Esophagus (tissue), 2 donors: ENCODE data around the gene C1QTNF9B. TPM values are rescaled to one million over a fixed set of nuclear protein-coding genes. Genes with fewer than 3 reads are reported as not detected.
A peak's percentile ranks its signal among the peaks of the same experiment; 100 is the strongest.
"Not testable (repeated sequence)": the region's sequence is repeated elsewhere in the genome, so short reads cannot be mapped to it uniquely, and the experiment has no call there.

Experiments used
- H3K27ac ChIP-seq, 2 donors: one replicate each; pipeline ENCODE4 v1.5.1; 2013; ENCODE audit warnings: low read depth in 2 of 2, mild to moderate bottlenecking in 2 of 2, inconsistent platforms in 1 of 2, low read length in 1 of 2, moderate library complexity in 1 of 2
- H3K27me3 ChIP-seq, 2 donors: one replicate each; pipeline ENCODE4 v1.6.1; 2013; ENCODE audit warnings: low read length in 2 of 2, control low read depth in 1 of 2, mild to moderate bottlenecking in 1 of 2; ENCODE audit not compliant: insufficient read depth in 2 of 2, control insufficient read depth in 1 of 2
- H3K36me3 ChIP-seq, 2 donors: one replicate each; pipeline ENCODE4 v1.6.1; 2013; ENCODE audit warnings: low read length in 1 of 2; ENCODE audit not compliant: control insufficient read depth in 2 of 2, insufficient read depth in 2 of 2
- H3K4me1 ChIP-seq, 2 donors: one replicate each; pipeline ENCODE4 v1.6.1; 2013; ENCODE audit warnings: low read length in 1 of 2; ENCODE audit not compliant: control insufficient read depth in 2 of 2, insufficient read depth in 2 of 2
- H3K4me3 ChIP-seq, 2 donors: one replicate each; pipeline ENCODE4 v1.5.1; 2013; ENCODE audit warnings: low read length in 2 of 2, mild to moderate bottlenecking in 2 of 2, low read depth in 1 of 2, moderate library complexity in 1 of 2
- H3K9me3 ChIP-seq, 2 donors: one replicate each; pipeline ENCODE4 v1.6.1; 2013; ENCODE audit warnings: mild to moderate bottlenecking in 2 of 2, low read depth in 1 of 2, low read length in 1 of 2, moderate library complexity in 1 of 2; ENCODE audit not compliant: control insufficient read depth in 2 of 2, insufficient read depth in 1 of 2
- WGBS, 2 donors: extraction: QIAGEN DNeasy Blood & Tissue Kit; methylation state at CpG; one replicate each; pipeline ENCODE4 v1.1.7; 2013; 5-methylcytosine and 5-hydroxymethylcytosine counted together
- polyA plus RNA-seq, 2 donors: library from polyadenylated mRNA; stranded (reverse); fragments of 200-250 nt; gene quantifications; one replicate each; pipeline ENCODE4 v1.2.3, GENCODE V29; 2013
- donor health status: healthy with polysubstance abuse.
- donor health status: Bipolar disorder and iron deficiency.

C1QTNF9B gene
- polyA plus RNA-seq, 2 donors = 0.04 to 0.16 TPM

DNA sequence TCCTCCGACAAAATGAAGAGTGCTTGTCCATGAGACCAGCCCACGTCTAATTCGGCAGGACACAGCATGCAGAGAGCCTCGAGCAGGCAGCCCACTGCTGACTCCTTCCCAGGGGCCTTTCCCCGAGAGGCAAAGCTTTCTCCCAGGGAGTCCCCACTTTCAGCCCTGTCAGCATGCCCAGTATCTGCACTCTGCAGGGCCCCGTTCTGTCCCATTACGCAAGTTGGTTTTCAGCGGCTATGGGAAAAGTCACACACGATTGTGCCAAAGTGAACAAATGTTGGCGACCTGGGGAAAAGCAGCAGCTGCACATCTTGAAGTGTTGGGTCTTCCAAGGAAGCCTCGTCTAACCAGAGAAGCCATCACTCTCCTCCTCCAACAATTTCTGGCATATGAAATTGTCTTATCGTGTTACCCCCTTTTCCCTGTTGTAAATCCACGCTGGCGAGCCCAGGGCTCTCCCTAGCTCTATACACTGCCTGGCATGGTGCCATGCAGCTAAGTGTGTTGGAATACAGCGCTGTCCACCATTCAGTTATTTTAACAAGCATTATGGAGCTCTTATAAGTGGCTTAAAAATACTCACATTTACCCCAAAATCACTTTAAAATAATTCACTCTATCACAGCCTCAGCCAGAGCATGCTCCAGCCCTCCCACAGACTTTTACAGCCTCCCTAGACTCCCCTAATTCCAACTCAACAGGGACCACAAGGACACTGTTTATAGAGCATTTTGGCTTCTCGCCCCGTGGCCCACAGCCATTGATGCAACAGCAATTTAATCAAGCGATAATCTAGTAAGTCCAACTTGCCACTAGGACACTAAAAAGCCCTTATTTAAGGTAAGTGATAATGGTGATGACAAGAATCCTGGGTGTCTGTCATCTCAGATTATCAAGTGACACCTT is 16.6 kb downstream of the C1QTNF9B start:
- H3K9me3 ChIP-seq, H3K4me1 ChIP-seq, H3K27ac ChIP-seq, H3K4me3 ChIP-seq, H3K36me3 ChIP-seq, H3K27me3 ChIP-seq: not testable (repeated sequence)
- 84 to 90% methylated on average over 14 to 16 of the region's 18 CpGs for WGBS, 2 donors

DNA sequence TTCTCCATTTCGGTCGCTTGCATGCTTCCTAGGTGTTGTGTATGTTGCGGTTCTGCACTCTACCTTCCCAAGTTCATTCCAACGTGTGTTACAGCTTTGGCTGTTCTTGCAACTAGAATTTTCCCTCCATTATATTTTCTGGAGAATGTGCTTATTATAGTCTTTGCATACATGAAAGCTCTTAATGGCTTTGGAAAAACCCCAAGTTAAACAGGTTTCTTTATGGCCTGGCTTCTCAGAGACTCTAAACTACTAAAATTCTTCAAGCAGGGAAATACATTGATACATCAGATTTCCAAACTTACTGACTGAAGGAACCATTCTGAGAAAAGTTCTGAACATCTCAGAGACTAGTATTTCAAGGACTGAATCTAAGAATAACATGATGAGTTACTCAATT is 20.0 kb downstream of the C1QTNF9B start:
- H3K9me3 ChIP-seq = no peaks in the 10 kb centered on the region
- H3K4me3 ChIP-seq = no peak overlapping the region
- no peaks in the 10 kb centered on the region for H3K4me1 ChIP-seq
- H3K27me3 ChIP-seq = no peaks in the 10 kb centered on the region
- H3K27ac ChIP-seq = no peak overlapping the region
- peaks cover 0 to 6% of the 10 kb centered on the region in 2 donors for H3K36me3 ChIP-seq
- 88 to 94% methylated on average over 4 of the region's 4 CpGs for WGBS, 2 donors

DNA sequence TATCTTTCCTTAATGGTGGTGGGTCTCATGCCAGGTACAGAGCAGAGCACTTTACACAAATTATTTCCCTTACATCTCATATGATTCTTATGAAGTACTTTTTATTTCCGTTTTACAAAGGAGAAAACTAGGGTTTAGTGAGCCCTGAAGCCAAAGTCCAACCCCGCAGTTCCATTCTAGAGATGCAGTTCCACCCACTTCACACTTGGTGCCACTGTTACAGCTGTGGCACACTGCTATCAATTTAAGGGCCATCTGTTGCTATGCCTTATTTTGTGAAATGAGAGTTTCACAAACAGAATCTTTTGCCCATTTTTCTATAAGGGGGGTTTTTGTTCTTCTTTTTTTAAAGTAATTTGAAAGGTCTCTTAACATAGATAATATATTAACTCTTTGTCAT is 21.0 kb downstream of the C1QTNF9B start:
- H3K4me3 ChIP-seq = no peak overlapping the region
- no peaks in the 10 kb centered on the region for H3K27me3 ChIP-seq
- H3K36me3 ChIP-seq = peaks cover 0 to 6% of the 10 kb centered on the region in 2 donors
- no peaks in the 10 kb centered on the region for H3K4me1 ChIP-seq
- no peaks in the 10 kb centered on the region for H3K9me3 ChIP-seq
- 51 to 64% methylated on average over 2 of the region's 2 CpGs for WGBS, 2 donors
- no peak overlapping the region for H3K27ac ChIP-seq

DNA sequence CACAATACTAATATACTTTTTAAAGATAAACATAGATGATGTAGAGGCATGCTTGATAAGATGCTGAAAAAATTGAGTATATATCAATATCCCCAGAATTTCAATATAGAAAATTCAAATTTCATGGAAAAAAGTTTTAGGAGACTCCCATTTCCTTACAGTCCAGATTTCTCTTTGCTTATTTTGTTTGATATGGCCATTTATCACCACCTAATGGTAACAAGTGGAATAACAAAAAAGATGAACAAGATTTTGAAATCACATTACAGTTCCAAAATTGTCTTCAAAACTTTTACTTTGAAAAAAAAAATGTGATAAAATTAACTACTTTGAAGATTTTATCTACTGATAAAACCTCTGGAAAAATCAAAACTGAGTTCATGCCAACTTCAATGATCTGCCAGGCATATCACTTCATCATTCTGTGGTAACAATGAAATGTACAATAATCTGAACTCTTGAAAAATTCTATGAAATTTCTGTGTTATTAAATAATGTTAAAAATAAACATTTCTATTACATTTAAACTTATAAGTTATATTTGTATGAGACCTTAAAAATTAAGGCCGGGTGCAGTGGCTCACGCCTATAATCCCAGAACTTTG is 25.6 kb downstream of the C1QTNF9B start:
- Histone ChIP-seq H3K9me3 (no peaks in the 10 kb centered on the region), H3K4me3 (no peak overlapping the region), H3K4me1 (peaks cover 0 to 7% of the 10 kb centered on the region in 2 donors), H3K27ac (no peak overlapping the region), H3K36me3 (no peaks in the 10 kb centered on the region), H3K27me3 (no peaks in the 10 kb centered on the region)
- WGBS, 2 donors = 87 to 89% methylated on average over 2 of the region's 2 CpGs

DNA sequence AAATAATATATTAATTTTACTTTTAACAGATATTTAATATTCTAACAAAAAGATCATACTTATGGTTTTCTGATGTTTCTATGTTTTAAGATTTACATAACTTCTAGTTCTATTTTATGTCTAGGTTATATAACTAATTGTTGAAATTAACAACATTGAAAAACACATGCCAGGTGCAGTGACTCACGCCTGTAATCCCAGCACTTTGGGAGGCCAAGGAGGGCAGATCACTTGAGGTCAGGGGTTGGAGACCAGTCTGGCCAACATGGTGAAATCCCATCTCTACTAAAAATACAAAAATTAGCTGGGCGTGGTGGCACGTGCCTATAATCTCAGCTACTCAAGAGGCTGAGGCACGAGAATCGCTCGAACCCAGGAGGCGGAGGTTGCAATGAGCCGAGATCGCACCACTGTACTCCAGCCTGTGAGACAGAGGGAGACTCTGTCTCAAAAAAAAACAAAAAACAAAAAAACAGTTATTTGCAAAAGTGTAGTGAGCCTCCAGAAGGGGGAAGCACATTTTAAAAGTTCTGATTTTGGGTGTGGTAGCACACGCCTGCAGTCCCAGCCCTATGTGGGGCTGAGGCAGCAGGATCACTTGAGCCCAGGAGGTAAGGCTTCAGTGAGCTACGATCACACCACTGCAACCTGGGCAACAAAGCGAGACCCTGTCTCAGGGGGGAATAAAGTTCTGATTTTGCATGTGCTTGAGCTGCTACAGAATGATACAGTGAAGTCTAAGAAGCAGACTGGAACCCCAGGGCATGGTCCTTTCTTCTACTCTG is 26.8 kb downstream of the C1QTNF9B start:
- Histone ChIP-seq H3K36me3 (peaks cover 0 to 3% of the 10 kb centered on the region in 2 donors), H3K27ac (no peak overlapping the region), H3K9me3 (no peaks in the 10 kb centered on the region), H3K4me1 (peaks cover 2 to 8% of the 10 kb centered on the region in 2 donors), H3K27me3 (no peaks in the 10 kb centered on the region), H3K4me3 (no peak overlapping the region)
- 72 to 79% methylated on average over 12 of the region's 12 CpGs for WGBS, 2 donors

DNA sequence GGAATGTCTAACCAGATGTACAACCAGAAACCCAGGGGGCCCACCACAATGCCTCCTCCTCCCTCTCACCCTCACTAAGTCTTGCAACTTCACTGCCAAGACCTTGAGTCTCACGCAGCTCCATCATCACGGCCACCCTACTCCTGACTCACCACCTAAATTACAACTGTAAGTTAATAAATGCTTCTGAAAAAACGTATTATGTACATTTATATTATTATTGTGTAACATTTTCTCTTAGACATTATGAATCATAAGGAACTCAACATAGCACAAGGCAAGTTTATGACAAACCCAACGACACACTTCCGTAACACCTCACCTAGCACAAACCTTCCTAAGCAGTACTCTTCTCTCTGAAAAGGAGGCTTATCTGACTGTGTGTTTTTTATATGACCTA is 28.8 kb downstream of the C1QTNF9B start:
- no peaks in the 10 kb centered on the region for H3K27me3 ChIP-seq
- no peaks in the 10 kb centered on the region for H3K9me3 ChIP-seq
- H3K4me3 ChIP-seq = no peak overlapping the region
- peaks cover 2 to 8% of the 10 kb centered on the region in 2 donors for H3K4me1 ChIP-seq
- 59 to 72% methylated on average over 5 of the region's 5 CpGs for WGBS, 2 donors
- H3K36me3 ChIP-seq = peaks cover 0 to 3% of the 10 kb centered on the region in 2 donors
- peak overlapping the region in 1 of 2 donors; percentile 73 for H3K27ac ChIP-seq

DNA sequence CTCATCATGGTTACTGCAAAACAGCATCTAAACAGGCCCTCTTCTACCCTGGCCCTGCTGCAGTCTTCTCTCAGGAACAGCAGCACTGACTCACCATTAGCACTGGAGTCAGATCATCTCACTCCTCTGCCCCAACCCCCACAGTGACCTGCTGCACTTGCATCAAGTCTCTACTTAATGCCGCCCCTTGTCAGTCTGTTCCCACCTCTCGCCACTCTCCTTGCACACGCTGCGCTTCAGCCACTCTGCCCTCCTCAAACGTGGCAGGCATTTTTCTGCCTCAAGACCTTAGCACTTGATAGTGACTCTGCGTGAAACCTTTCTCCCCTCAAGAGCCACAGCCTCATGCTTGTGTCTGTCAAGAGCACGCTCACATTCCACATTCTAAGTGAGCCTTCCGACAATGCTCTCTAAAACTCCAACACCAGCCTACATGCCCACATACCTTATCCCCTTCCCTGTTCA is 30.2 kb downstream of the C1QTNF9B start:
- Histone ChIP-seq H3K27me3 (no peaks in the 10 kb centered on the region), H3K36me3 (peaks cover 0 to 3% of the 10 kb centered on the region in 2 donors), H3K4me3 (no peak overlapping the region), H3K27ac (no peak overlapping the region), H3K4me1 (peaks cover 2 to 8% of the 10 kb centered on the region in 2 donors), H3K9me3 (no peaks in the 10 kb centered on the region)
- WGBS, 2 donors = 88 to 89% methylated on average over 8 of the region's 8 CpGs

DNA sequence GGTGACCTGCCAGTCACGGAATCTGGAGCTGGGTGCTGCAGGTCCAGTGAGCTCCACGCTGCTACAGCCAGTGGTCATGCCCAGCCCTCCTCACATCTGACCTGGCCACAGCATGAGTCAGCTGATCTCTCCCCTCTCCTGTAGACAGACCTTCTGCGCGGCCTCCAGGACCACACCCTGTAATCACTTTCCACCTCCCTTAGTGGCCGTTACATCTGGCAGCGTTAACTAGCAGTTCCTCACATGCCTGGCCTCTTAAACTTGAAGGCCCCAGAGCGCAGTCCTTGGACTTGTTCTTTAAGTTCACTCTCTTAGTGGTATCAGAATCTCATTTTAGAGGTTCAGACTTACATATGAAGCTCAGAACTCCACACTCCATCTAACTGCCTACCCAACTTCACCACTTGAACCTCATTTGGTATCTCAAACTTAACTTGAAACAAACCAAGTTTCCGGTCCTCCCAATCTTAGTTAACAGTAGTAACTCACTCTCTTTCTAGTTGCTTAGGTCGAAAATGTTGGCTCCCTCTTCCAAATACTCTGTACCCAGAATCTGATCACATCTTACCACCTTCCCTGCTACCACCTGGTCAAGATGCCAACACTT is 30.8 kb downstream of the C1QTNF9B start:
- WGBS, 2 donors = 87 to 88% methylated on average over 9 of the region's 9 CpGs
- H3K4me3 ChIP-seq = no peak overlapping the region
- no peaks in the 10 kb centered on the region for H3K27me3 ChIP-seq
- H3K27ac ChIP-seq = no peak overlapping the region
- peaks cover 0 to 3% of the 10 kb centered on the region in 2 donors for H3K36me3 ChIP-seq
- no peaks in the 10 kb centered on the region for H3K9me3 ChIP-seq
- H3K4me1 ChIP-seq = peaks cover 2 to 8% of the 10 kb centered on the region in 2 donors

DNA sequence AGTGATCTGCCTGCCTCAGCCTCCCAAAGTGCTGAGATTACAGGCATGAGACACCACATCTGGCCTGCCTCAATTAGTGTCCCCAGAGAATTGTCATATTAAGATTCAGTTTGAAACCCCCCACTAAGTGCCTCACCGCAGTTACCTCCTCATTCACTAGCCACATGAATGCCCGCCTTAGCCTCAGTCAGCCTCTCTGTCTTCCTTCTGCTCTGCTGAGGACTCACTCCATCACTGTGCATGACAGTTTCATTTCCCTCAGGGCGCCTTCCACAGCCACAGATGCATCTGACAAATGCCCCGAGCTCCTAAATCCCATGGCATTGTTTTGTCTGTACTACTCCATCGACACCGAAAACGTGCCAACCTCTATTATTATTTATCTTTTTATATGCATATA is 31.4 kb downstream of the C1QTNF9B start:
- H3K4me3 ChIP-seq = no peak overlapping the region
- WGBS, 2 donors = 76 to 85% methylated on average over 7 of the region's 7 CpGs

More for the DNA sequence above, 31.4 kb downstream of the C1QTNF9B start:
- H3K27ac ChIP-seq = no peak overlapping the region
- H3K36me3 ChIP-seq = peaks cover 0 to 3% of the 10 kb centered on the region in 2 donors
- peaks cover 2 to 7% of the 10 kb centered on the region in 2 donors for H3K4me1 ChIP-seq
- no peaks in the 10 kb centered on the region for H3K9me3 ChIP-seq
- no peaks in the 10 kb centered on the region for H3K27me3 ChIP-seq
